ENCODE data around the gene CYB5B.

The CYB5B gene

DNA sequence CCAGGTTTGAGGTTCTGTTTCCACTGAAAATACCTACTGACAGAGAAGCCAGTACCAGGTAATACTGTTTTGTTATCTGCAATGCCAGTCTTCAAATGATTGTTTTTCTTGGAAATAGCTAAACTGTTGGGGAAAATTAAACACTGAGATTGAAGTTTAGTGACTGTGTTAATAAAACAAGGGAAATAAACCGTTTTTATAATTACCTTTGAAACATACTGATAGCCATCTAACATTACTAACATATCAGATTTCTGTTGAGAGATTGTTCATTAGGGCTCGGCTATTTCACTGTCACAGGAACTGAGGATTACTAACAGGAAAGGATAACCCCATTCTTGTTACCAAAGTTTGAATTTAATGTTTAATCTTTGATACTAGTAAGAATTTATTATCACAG, 42.1 kb downstream of the CYB5B start:
- no peak overlapping the region for H3K9ac ChIP-seq
- peaks cover 29% of the 10 kb centered on the region for H3K4me1 ChIP-seq
- TF ChIP-seq, protein P1, sequence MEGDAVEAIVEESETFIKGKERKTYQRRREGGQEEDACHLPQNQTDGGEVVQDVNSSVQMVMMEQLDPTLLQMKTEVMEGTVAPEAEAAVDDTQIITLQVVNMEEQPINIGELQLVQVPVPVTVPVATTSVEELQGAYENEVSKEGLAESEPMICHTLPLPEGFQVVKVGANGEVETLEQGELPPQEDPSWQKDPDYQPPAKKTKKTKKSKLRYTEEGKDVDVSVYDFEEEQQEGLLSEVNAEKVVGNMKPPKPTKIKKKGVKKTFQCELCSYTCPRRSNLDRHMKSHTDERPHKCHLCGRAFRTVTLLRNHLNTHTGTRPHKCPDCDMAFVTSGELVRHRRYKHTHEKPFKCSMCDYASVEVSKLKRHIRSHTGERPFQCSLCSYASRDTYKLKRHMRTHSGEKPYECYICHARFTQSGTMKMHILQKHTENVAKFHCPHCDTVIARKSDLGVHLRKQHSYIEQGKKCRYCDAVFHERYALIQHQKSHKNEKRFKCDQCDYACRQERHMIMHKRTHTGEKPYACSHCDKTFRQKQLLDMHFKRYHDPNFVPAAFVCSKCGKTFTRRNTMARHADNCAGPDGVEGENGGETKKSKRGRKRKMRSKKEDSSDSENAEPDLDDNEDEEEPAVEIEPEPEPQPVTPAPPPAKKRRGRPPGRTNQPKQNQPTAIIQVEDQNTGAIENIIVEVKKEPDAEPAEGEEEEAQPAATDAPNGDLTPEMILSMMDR (IDR thresholded peaks at IDR 0.05): no peak
- no peak overlapping the region for H2AFZ ChIP-seq
- H3K27me3 ChIP-seq (ENCODE audit: control insufficient read depth, insufficient read depth, low read length): no peaks in the 10 kb centered on the region
- H3K4me2 ChIP-seq (ENCODE audit: low read length): peak overlapping the region; percentile 46
- no peaks in the 10 kb centered on the region for H3K79me2 ChIP-seq
- peak overlapping the region; percentile 48 for H3K27ac ChIP-seq
- H3K36me3 ChIP-seq (ENCODE audit: control insufficient read depth, insufficient read depth, low read length): no peaks in the 10 kb centered on the region
- H3K4me3 ChIP-seq (ENCODE audit: low read depth, low read length): peak overlapping the region; percentile 29
- H3K9me3 ChIP-seq (ENCODE audit: control insufficient read depth, low read length): no peaks in the 10 kb centered on the region

DNA sequence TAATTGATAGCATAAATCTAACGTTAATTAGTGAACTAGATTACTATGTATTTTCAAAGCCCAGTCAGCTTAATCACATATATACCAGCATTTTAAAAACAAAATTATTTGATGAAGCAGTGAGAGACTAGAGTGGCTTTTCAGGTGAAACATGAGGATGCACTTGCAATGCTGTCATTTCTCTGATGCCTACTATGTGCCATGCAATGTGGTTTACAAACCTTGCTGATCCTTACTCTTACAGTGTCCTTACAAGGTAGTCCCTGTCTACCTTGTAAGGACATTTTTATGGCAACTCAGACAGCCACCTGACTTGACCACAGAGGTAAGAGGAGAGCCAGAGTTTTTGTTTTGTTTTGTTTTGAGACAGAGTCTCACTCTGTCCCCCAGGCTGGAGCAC, 42.7 kb downstream of the CYB5B start:
- Histone ChIP-seq H3K27ac (peak overlapping the region; percentile 48), H3K36me3 (ENCODE audit: control insufficient read depth, insufficient read depth, low read length) (no peaks in the 10 kb centered on the region), H3K4me1 (peaks cover 29% of the 10 kb centered on the region), H3K9ac (no peak overlapping the region), H3K9me3 (ENCODE audit: control insufficient read depth, low read length) (no peaks in the 10 kb centered on the region), H2AFZ (no peak overlapping the region), H3K79me2 (no peaks in the 10 kb centered on the region), H3K27me3 (ENCODE audit: control insufficient read depth, insufficient read depth, low read length) (no peaks in the 10 kb centered on the region), H3K4me2 (ENCODE audit: low read length) (peak overlapping the region; percentile 46), H3K4me3 (ENCODE audit: low read depth, low read length) (no peak overlapping the region)
- TF ChIP-seq, protein P1 (IDR thresholded peaks at IDR 0.05): no peak

DNA sequence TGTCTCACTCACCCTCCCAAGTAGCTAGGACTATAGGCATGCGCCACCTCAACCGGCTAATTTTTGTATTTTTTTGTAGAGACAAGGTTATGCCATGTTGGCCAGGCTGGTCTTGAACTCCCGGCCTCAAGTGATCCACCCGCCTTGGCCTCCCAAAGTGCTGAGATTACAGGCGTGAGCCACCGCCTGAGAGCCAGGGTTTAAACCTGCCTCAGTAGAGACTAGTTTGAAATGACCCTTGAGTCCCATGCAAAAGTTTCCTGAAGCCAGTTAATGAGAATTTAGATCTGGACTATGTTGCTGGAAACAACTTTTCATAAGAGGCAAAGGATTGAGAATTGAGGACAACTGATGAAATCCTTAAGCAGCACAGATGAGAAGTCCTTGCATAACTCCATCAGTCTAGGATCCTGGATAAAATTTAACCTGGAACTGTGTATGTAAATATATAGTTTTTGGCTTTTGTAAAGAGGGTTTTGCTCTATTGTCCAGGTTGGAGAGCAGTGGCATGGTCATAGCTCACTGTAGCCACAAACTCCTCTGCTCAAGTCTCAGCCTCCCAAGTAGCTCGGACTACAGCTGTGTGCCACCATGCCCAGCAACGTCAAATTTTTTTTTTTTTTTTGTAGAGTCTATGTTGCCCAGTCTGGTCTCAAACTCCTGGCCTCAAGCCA, 43.2 kb downstream of the CYB5B start:
- Histone ChIP-seq H2AFZ (no peak overlapping the region), H3K27ac (no peak overlapping the region), H3K4me2 (ENCODE audit: low read length) (no peak overlapping the region), H3K27me3 (ENCODE audit: control insufficient read depth, insufficient read depth, low read length) (no peaks in the 10 kb centered on the region), H3K4me3 (ENCODE audit: low read depth, low read length) (no peak overlapping the region), H3K9ac (no peak overlapping the region), H3K36me3 (ENCODE audit: control insufficient read depth, insufficient read depth, low read length) (no peaks in the 10 kb centered on the region), H3K4me1 (peaks cover 29% of the 10 kb centered on the region), H3K9me3 (ENCODE audit: control insufficient read depth, low read length) (no peaks in the 10 kb centered on the region), H3K79me2 (no peaks in the 10 kb centered on the region)
- TF ChIP-seq, protein P1 (IDR thresholded peaks at IDR 0.05): no peak

DNA sequence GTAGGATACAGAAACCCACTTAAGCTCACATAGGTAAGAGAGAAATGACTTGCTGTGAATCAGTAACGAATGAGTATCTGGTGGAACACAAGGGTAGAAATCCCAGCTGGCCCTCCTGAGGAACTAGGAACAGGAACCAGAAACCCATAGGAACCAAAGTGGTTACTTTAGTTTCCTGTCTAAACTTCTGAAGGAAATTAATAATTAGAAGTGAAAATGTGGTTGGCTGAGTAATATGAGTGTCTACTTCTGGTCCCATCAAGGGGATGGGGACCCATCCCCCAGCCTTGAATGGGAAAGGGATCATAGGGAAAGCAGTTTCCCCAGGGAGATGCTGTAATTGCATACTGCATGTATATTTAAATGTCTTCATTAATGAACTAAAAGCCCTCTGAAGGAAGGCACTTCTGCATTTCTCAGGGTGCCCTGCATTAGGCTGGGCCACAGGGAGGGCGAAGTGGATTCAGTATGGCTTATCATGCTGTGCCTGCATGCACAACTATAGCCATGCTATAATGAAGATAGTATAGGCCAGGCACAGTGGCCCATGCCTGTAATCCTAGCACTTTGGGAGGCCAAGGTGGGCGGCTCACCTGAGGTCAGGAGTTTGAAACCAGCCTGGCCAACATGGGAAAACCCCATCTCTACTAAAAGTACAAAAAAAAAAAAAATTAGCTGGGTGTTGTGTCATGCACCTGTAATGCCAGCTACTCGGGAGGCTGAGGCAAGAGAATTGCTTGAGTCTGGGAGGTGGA, 45.6 kb downstream of the CYB5B start:
- Histone ChIP-seq H3K4me2 (ENCODE audit: low read length) (no peak overlapping the region), H3K27me3 (ENCODE audit: control insufficient read depth, insufficient read depth, low read length) (no peaks in the 10 kb centered on the region), H3K9ac (no peak overlapping the region), H3K27ac (no peak overlapping the region), H3K79me2 (no peaks in the 10 kb centered on the region), H3K4me3 (ENCODE audit: low read depth, low read length) (no peak overlapping the region), H2AFZ (no peak overlapping the region), H3K36me3 (ENCODE audit: control insufficient read depth, insufficient read depth, low read length) (no peaks in the 10 kb centered on the region), H3K9me3 (ENCODE audit: control insufficient read depth, low read length) (no peaks in the 10 kb centered on the region), H3K4me1 (peaks cover 21% of the 10 kb centered on the region)
- TF ChIP-seq, protein P1 (IDR thresholded peaks at IDR 0.05): no peak
